ENCODE measurements around the gene HIBCH. TPM values are rescaled to one million over a fixed set of nuclear protein-coding genes. Genes with fewer than 3 reads are reported as not detected.

Gene HIBCH
- polyA plus RNA-seq, 1 experiment: 5.2 TPM

DNA sequence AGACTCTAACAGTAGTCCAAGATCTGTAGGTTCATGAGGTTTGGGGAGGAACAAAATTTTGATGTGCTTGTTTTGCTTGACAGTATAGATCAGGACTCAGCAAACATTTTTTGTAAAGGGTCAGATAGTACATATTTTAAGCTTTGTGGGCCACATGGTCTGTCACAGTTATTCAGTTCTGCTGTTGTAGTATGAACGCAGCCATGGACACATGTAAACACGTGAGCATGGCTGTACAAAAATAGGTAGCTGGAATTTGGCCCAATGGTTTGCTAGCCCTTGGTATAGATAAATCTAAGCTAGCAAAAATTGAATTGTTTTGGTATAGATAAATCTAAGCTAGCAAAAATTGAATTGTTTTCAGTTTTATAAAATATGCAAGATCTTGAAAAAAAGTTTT lies 120.5 kb downstream of the HIBCH start:
- no peak overlapping the region for H3K4me3 ChIP-seq (ENCODE audit: low read depth, low read length)
- no peak for DNase-seq (ENCODE audit: low read depth)
- no peaks in the 10 kb centered on the region for H3K27me3 ChIP-seq (ENCODE audit: control insufficient read depth, insufficient read depth, low read length)
- no peaks in the 10 kb centered on the region for H3K36me3 ChIP-seq (ENCODE audit: control insufficient read depth, insufficient read depth, low read length)
- TF ChIP-seq, protein P1, sequence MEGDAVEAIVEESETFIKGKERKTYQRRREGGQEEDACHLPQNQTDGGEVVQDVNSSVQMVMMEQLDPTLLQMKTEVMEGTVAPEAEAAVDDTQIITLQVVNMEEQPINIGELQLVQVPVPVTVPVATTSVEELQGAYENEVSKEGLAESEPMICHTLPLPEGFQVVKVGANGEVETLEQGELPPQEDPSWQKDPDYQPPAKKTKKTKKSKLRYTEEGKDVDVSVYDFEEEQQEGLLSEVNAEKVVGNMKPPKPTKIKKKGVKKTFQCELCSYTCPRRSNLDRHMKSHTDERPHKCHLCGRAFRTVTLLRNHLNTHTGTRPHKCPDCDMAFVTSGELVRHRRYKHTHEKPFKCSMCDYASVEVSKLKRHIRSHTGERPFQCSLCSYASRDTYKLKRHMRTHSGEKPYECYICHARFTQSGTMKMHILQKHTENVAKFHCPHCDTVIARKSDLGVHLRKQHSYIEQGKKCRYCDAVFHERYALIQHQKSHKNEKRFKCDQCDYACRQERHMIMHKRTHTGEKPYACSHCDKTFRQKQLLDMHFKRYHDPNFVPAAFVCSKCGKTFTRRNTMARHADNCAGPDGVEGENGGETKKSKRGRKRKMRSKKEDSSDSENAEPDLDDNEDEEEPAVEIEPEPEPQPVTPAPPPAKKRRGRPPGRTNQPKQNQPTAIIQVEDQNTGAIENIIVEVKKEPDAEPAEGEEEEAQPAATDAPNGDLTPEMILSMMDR (IDR thresholded peaks at IDR 0.05; ENCODE audit: insufficient read depth, low read depth, low read length): no peak
- ChIA-PET POLR2A (no interaction called here), CTCF (no interaction called here)

DNA sequence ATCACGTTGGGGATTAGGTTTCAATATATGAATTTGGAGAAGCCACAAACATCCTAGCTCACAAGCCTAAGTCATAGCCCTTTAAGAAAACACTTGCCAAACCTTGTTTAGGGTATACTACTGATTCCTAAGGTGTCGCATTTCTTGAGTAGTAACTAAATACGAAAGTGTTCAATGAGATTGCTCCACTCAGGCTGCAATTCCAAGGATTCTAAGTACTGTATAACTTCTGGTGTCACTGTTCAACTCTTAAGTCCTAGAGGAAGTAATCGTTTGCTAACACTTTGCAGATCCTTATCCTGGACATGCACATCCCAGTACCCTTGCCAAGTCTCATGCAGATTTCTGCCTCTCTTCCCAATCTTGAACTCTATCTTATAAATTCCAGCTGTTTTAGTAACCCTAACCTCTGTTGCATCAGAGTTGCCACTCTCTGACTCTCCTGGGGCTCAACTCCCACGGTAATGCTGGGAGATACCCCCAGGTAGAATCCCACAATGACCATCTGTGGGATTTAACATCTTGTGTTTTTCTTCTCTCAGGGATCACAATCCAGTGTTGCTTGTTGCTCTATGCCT lies 122.4 kb downstream of the HIBCH start:
- TF ChIP-seq, protein P1 (IDR thresholded peaks at IDR 0.05; ENCODE audit: insufficient read depth, low read depth, low read length): no peak
- no peak for DNase-seq (ENCODE audit: low read depth)
- POLR2A ChIA-PET: no interaction called here
- H3K36me3 ChIP-seq (ENCODE audit: control insufficient read depth, insufficient read depth, low read length): no peaks in the 10 kb centered on the region
- H3K27me3 ChIP-seq (ENCODE audit: control insufficient read depth, insufficient read depth, low read length): no peaks in the 10 kb centered on the region
- no peak overlapping the region for H3K4me3 ChIP-seq (ENCODE audit: low read depth, low read length)
- CTCF ChIA-PET: interaction anchor here (0.8 kb wide), 1 partner anchor 10 kb away, joined by 3 read pairs; no protein-coding TSS in a partner anchor

DNA sequence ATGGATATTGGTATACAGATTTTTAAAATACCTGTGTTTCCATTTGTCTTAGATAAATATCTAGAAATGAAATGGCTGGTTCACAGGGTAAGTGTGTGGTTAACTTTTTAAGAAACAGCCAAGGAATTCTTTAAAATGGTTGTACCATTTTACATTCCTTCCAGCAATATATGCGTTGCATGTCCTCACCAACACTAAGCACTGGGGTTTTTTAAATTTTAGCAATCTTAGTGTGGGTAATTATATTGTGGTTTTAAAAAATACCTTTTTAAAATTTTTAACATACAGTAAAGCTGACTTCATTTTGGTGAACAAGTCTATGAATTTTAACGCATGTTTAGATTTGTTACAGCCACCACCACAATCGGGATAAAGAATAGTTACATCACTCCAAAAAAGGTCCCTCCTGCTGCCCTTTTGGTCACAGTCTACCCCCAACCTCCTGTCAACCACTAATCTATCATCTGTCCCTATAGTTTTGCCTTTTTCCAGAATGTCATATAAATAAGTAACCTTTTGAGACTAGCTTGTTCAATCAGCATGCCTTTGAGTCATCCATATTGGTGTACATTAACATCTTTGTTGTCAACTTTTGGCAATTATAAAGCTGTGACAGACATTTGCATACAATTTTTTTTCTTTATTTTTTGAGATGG lies 129.0 kb downstream of the HIBCH start:
- H3K36me3 ChIP-seq (ENCODE audit: control insufficient read depth, insufficient read depth, low read length): no peaks in the 10 kb centered on the region
- TF ChIP-seq, protein P1 (IDR thresholded peaks at IDR 0.05; ENCODE audit: insufficient read depth, low read depth, low read length): no peak
- no peak overlapping the region for H3K4me3 ChIP-seq (ENCODE audit: low read depth, low read length)
- H3K27me3 ChIP-seq (ENCODE audit: control insufficient read depth, insufficient read depth, low read length): no peaks in the 10 kb centered on the region
- ChIA-PET POLR2A (no interaction called here), CTCF (no interaction called here)
- DNase-seq (ENCODE audit: low read depth): no peak

DNA sequence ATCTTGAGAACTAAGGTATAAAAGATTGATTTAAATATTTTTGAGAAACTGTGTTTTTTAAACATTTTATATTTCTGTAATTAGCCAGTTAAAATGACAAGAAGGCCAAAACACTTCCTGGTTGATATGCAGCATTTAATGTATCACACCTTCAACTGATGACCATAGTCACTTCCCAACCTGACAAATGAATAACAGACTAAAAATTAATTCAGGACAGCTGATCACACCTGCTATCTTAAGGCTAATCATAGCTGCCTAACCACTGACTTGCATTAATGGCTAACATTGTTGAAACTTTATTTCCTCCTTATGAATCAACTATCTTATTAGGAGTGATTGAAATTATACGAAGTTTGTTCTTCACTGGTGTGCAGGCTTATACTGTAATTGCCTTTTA lies 131.3 kb downstream of the HIBCH start:
- ChIA-PET CTCF (interaction anchor here (0.9 kb wide), 1 partner anchor 126 kb away, joined by 4 read pairs; no protein-coding TSS in a partner anchor), POLR2A (no interaction called here)
- Histone ChIP-seq H3K27me3 (ENCODE audit: control insufficient read depth, insufficient read depth, low read length) (no peaks in the 10 kb centered on the region), H3K4me3 (ENCODE audit: low read depth, low read length) (no peak overlapping the region), H3K36me3 (ENCODE audit: control insufficient read depth, insufficient read depth, low read length) (no peaks in the 10 kb centered on the region)
- TF ChIP-seq, protein P1 (IDR thresholded peaks at IDR 0.05; ENCODE audit: insufficient read depth, low read depth, low read length): no peak
- DNase-seq (ENCODE audit: low read depth): no peak

DNA sequence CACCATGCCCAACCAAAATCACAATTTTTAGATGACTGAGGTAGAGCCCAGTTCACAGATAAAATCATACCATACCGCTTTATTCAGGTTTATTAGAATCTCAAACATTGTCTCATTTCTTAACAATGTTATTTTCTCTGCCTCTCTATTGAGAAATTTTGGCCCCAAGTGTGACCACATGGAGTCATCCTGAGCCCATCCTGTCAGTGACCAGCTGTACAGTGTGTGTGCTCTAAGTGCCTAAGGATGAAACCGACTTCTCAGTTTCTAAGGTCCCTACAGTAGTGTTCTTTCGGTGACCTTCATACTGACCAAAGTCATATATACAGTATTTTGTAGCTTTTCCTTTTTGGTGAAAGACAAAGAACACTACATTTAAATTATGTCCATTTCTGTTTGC lies 133.4 kb downstream of the HIBCH start:
- Histone ChIP-seq H3K27me3 (ENCODE audit: control insufficient read depth, insufficient read depth, low read length) (no peaks in the 10 kb centered on the region), H3K36me3 (ENCODE audit: control insufficient read depth, insufficient read depth, low read length) (no peaks in the 10 kb centered on the region), H3K4me3 (ENCODE audit: low read depth, low read length) (no peak overlapping the region)
- POLR2A ChIA-PET: no interaction called here
- CTCF ChIA-PET: no interaction called here
- DNase-seq (ENCODE audit: low read depth): no peak
- TF ChIP-seq, protein P1 (IDR thresholded peaks at IDR 0.05; ENCODE audit: insufficient read depth, low read depth, low read length): no peak
